IMR-90 (cell line): ENCODE results near the gene PTMS. TPM values are rescaled to one million over a fixed set of nuclear protein-coding genes. Genes with fewer than 3 reads are reported as not detected.

Source experiments
- ATAC-seq: fragments of 200-7000 bp; cut with Tn5 transposase; 2 replicates; pipeline ENCODE4 v1.9.1; 2020; ENCODE audit warnings: low read depth, mild to moderate bottlenecking, moderate library complexity
- BruUV-seq: library from RNA; stranded (reverse); fragments of 400-500 nt; replicated peaks from 2 replicates; lab custom pipeline; 2021; lab: Mats Ljungman, UMichigan
- CTCF ChIA-PET: fragments of 300-600 bp; formaldehyde crosslinking; extraction: SDS; loops from one replicate; lab custom pipeline; 2021; ENCODE audit warnings: antibody characterized with exemption; lab: Yijun Ruan, JAX
- POLR2A ChIA-PET: fragments of 300-600 bp; sonication (Branson Sonifier 250); formaldehyde crosslinking; loops from one replicate; lab custom pipeline; 2022; ENCODE audit warnings: antibody characterized with exemption; ENCODE audit not compliant: unreplicated experiment; lab: Charles Lee
- DNase-seq: peaks from one replicate; pipeline ENCODE4 v3.0.0; 2013
- H2AFZ ChIP-seq: replicated peaks from 2 replicates; pipeline ENCODE3; 2013; ENCODE audit warnings: low read length, mild to moderate bottlenecking; ENCODE audit not compliant: poor library complexity
- H2AK5ac ChIP-seq: 2 replicates; pipeline ENCODE4 v1.6.1; 2013; ENCODE audit warnings: low read depth, low read length, inconsistent platforms
- H2AK9ac ChIP-seq: replicated peaks from 2 replicates; pipeline ENCODE3; 2013; ENCODE audit warnings: mild to moderate bottlenecking, low read depth, low read length, moderate library complexity; ENCODE audit not compliant: poor library complexity
- H2BK120ac ChIP-seq: 2 replicates; pipeline ENCODE4 v1.6.1; 2013; ENCODE audit warnings: low read depth, low read length, inconsistent platforms
- H2BK15ac ChIP-seq: 3 replicates; pipeline ENCODE4 v1.6.1; 2013; ENCODE audit warnings: low read depth, low read length, inconsistent platforms
- H2BK20ac ChIP-seq: 2 replicates; pipeline ENCODE4 v1.6.1; 2013; ENCODE audit warnings: low read depth, mild to moderate bottlenecking, inconsistent platforms, low read length, moderate library complexity
- H2BK5ac ChIP-seq: 2 replicates; pipeline ENCODE4 v1.6.1; 2013; ENCODE audit warnings: mild to moderate bottlenecking, low read depth, low read length, inconsistent platforms; ENCODE audit not compliant: poor library complexity, severe bottlenecking
- H3K14ac ChIP-seq: replicated peaks from 2 replicates; pipeline ENCODE4 v1.6.1; 2013; ENCODE audit warnings: low read depth, low read length, inconsistent platforms
- H3K18ac ChIP-seq: 2 replicates; pipeline ENCODE4 v1.6.1; 2013; ENCODE audit warnings: low read depth, low read length, control low read depth
- H3K23ac ChIP-seq: 2 replicates; pipeline ENCODE4 v1.6.1; 2013; ENCODE audit warnings: low read depth, low read length, inconsistent platforms
- H3K27ac ChIP-seq: 2 replicates; pipeline ENCODE4 v1.5.1; 2013; ENCODE audit warnings: mild to moderate bottlenecking, control low read depth, low read length; ENCODE audit not compliant: insufficient read depth
- H3K27me3 ChIP-seq: 2 replicates; pipeline ENCODE4 v1.6.1; 2013; ENCODE audit warnings: low read length; ENCODE audit not compliant: control insufficient read depth, insufficient read depth
- H3K36me3 ChIP-seq: 2 replicates; pipeline ENCODE4 v1.6.1; 2013; ENCODE audit warnings: low read length, mixed read lengths; ENCODE audit not compliant: control insufficient read depth, insufficient read depth
- H3K4ac ChIP-seq: 2 replicates; pipeline ENCODE4 v1.6.1; 2013; ENCODE audit warnings: low read depth, low read length, inconsistent platforms
- H3K4me1 ChIP-seq: 2 replicates; pipeline ENCODE4 v1.6.1; 2013; ENCODE audit warnings: low read length, mixed read lengths; ENCODE audit not compliant: control insufficient read depth, insufficient read depth
- H3K4me2 ChIP-seq: 2 replicates; pipeline ENCODE4 v1.6.1; 2013; ENCODE audit warnings: low read depth, mild to moderate bottlenecking, control low read depth, low read length, moderate library complexity
- H3K4me3 ChIP-seq: 2 replicates; pipeline ENCODE4 v1.5.1; 2013; ENCODE audit warnings: low read depth, mild to moderate bottlenecking, control low read depth, low read length, moderate library complexity; ENCODE audit not compliant: insufficient read depth
- H3K56ac ChIP-seq: 2 replicates; pipeline ENCODE4 v1.6.1; 2013; ENCODE audit warnings: low read length, inconsistent platforms; ENCODE audit not compliant: insufficient read depth; ENCODE audit errors: extremely low read depth
- H3K79me1 ChIP-seq, 2 experiments: 2 replicates each; pipeline ENCODE4 v1.6.1; 2013; ENCODE audit warnings: low read length in 2 of 2, inconsistent platforms in 1 of 2, low read depth in 1 of 2
- H3K9ac ChIP-seq: 2 replicates; pipeline ENCODE4 v1.6.1; 2013; ENCODE audit warnings: low read depth, low read length, control low read depth
- H3K9me1 ChIP-seq: 2 replicates; pipeline ENCODE4 v1.6.1; 2013; ENCODE audit warnings: low read length, inconsistent platforms; ENCODE audit not compliant: insufficient read depth
- H3K9me3 ChIP-seq: 2 replicates; pipeline ENCODE4 v1.6.1; 2013; ENCODE audit warnings: low read length; ENCODE audit not compliant: control insufficient read depth, insufficient read depth
- H4K20me1 ChIP-seq: 2 replicates; pipeline ENCODE4 v1.6.1; 2013; ENCODE audit warnings: low read length, inconsistent platforms; ENCODE audit not compliant: insufficient read depth
- H4K5ac ChIP-seq: 2 replicates; pipeline ENCODE4 v1.6.1; 2013; ENCODE audit warnings: mild to moderate bottlenecking, low read depth, low read length, control low read depth
- H4K8ac ChIP-seq, 2 experiments: 2 replicates each; pipeline ENCODE4 v1.6.1; 2013; ENCODE audit warnings: low read depth in 2 of 2, low read length in 2 of 2, control low read depth in 1 of 2, inconsistent platforms in 1 of 2
- H4K91ac ChIP-seq: 2 replicates; pipeline ENCODE4 v1.6.1; 2013; ENCODE audit warnings: low read depth, low read length, inconsistent platforms; ENCODE audit not compliant: insufficient read depth
- CHD1 ChIP-seq: IDR thresholded peaks from 2 replicates; pipeline ENCODE4 v1.6.1; 2012; ENCODE audit warnings: low read depth, low read length, improper control_type of control experiment
- ELK1 ChIP-seq: fragments of 150-350 bp; IDR thresholded peaks from 2 replicates; pipeline ENCODE4 v1.6.1; 2016; ENCODE audit warnings: low read depth, mild to moderate bottlenecking, low read length, moderate library complexity, borderline replicate concordance
- MAZ ChIP-seq: IDR thresholded peaks from 2 replicates; pipeline ENCODE4 v1.6.1; 2012; ENCODE audit warnings: low read depth, mild to moderate bottlenecking, low read length, improper control_type of control experiment, moderate library complexity, borderline replicate concordance
- NFE2L2 ChIP-seq: fragments of 150-350 bp; IDR thresholded peaks from 2 replicates; pipeline ENCODE4 v1.6.1; 2016; ENCODE audit warnings: low read depth, mild to moderate bottlenecking, low read length
- RAD21 ChIP-seq: IDR thresholded peaks from 2 replicates; pipeline ENCODE4 v1.6.1; 2012; ENCODE audit warnings: low read length, improper control_type of control experiment
- RCOR1 ChIP-seq: IDR thresholded peaks from 2 replicates; pipeline ENCODE4 v1.6.1; 2012; ENCODE audit warnings: mild to moderate bottlenecking, low read length, improper control_type of control experiment; ENCODE audit not compliant: insufficient replicate concordance
- RFX5 ChIP-seq: IDR thresholded peaks from 2 replicates; pipeline ENCODE4 v1.8.0; 2012; ENCODE audit warnings: low read depth, mild to moderate bottlenecking, low read length, moderate library complexity
- WGBS, 2 experiments: methylation state at CpG; one replicate each; pipeline versions ENCODE4 v1.1.5 to v1.1.7; 2013; ENCODE audit warnings: missing lambda C conversion rate in 2 of 2; ENCODE audit not compliant: insufficient read length in 1 of 2; ENCODE audit errors: extremely low coverage in 2 of 2; 5-methylcytosine and 5-hydroxymethylcytosine counted together
- dilution Hi-C: fragments of 300-500 bp; cut with HindIII; formaldehyde crosslinking; loops from one replicate; pipeline ENCODE4 v1.14.3; 2018; ENCODE audit warnings: low sequenced_read_pairs; ENCODE audit not compliant: unreplicated experiment
- in situ Hi-C: fragments of 300-500 bp; cut with MboI; formaldehyde crosslinking; loops from 3 replicates; pipeline ENCODE4 v1.14.3; 2019; ENCODE audit warnings: low sequenced_read_pairs, inconsistent platforms, mixed read lengths
- intact Hi-C: fragments of 100-400 bp; cut with micrococcal nuclease; formaldehyde crosslinking; loops from 2 replicates; pipeline ENCODE4 v1.10.0; 2022
- polyA plus RNA-seq, 3 experiments: library from polyadenylated mRNA; depleted of rRNA; stranded (reverse); fragments of >200 nt; gene quantifications; 2 replicates each; pipeline ENCODE4 v1.2.3, GENCODE V29; 2012; ENCODE audit warnings: low replicate concordance in 1 of 3
- total RNA-seq: library from RNA; depleted of rRNA; stranded (reverse); fragments of >200 nt; gene quantifications from 2 replicates; pipeline ENCODE4 v1.2.3, GENCODE V29; 2012

The PTMS gene
- total and polyA plus RNA-seq, 2 of the 4 experiments (the other 2 are of a cell fraction) = 17.2 to 275 TPM

GRCh38 chr12:6790496-6791150 is 24.5 kb downstream of the PTMS start:
- peak overlapping the region; percentile 58 for H3K4me2 ChIP-seq
- 0 out of 2 replicates have a peak, but pooled peaks cover 2% of the 10 kb centered on the region for H3K36me3 ChIP-seq
- H3K27me3 ChIP-seq = no peaks in the 10 kb centered on the region
- TF ChIP-seq CHD1 = no peak
- TF ChIP-seq NFE2L2 = no peak
- no peak for TF ChIP-seq RCOR1
- TF ChIP-seq RAD21 = no peak
- no peak for TF ChIP-seq ELK1
- TF ChIP-seq MAZ = no peak
- no peak for TF ChIP-seq RFX5
- H2BK20ac ChIP-seq = no peak overlapping the region
- DNase-seq = no peak
- H2BK15ac ChIP-seq = no peak overlapping the region
- peaks cover 0 to 14% of the 10 kb centered on the region in 2 experiments; a peak in 2 of 4 replicates for H3K79me1 ChIP-seq
- ATAC-seq = no peak
- peak overlapping the region; percentile 78 for H2AFZ ChIP-seq
- no peak overlapping the region for H3K56ac ChIP-seq
- H3K18ac ChIP-seq = no peak overlapping the region; the same call in 1 of the 2 replicates
- no peak overlapping the region for H2BK5ac ChIP-seq
- H2BK120ac ChIP-seq = no peak overlapping the region
- peak overlapping the region; percentile 51; the same call in 1 of the 2 replicates for H3K9ac ChIP-seq
- no TSS peak for BruUV-seq
- H3K4me1 ChIP-seq = peaks cover 21% of the 10 kb centered on the region
- no peaks in the 10 kb centered on the region for H4K20me1 ChIP-seq
- peak overlapping the region; percentile 68; the same call in 1 of the 2 replicates for H3K23ac ChIP-seq
- peak overlapping the region; percentile 62 for H4K91ac ChIP-seq
- CTCF ChIA-PET = interaction anchor here (1.8 kb wide), 1 partner anchor 38 kb away, joined by 12 read pairs; the partner anchor contains the start of gene MLF2
- in situ Hi-C loops = no loop called here
- WGBS, 2 experiments = 100% methylated on average over 1 of the region's 12 CpGs; no CpG with 5 or more reads in 1 of the 2 experiments
- 0 out of 2 replicates have a peak overlapping the region, but pooled peaks have one; percentile 20 for H2AK5ac ChIP-seq
- peak overlapping the region; percentile 19 for H3K4ac ChIP-seq
- H3K27ac ChIP-seq = peak overlapping the region; percentile 51; the same call in 1 of the 2 replicates
- H3K9me3 ChIP-seq = no peaks in the 10 kb centered on the region
- H4K5ac ChIP-seq = peak overlapping the region; percentile 79
- peak overlapping the region in 1 of 2 experiments; percentile 79; a peak in 2 of 4 replicates for H4K8ac ChIP-seq
- POLR2A ChIA-PET = no interaction called here
- H2AK9ac ChIP-seq = peak overlapping the region; percentile 22
- H3K4me3 ChIP-seq = 0 out of 2 replicates have a peak overlapping the region, but pooled peaks have one; percentile 18
- peaks cover 8% of the 10 kb centered on the region; the same call in 1 of the 2 replicates for H3K9me1 ChIP-seq
- dilution Hi-C loops = no loop called here
- peak overlapping the region; percentile 50; the same call in 1 of the 2 replicates for H3K14ac ChIP-seq
- intact Hi-C loops = no loop called here
